ENCODE measurements around the gene ACTG1. TPM values are rescaled to one million over a fixed set of nuclear protein-coding genes. Genes with fewer than 3 reads are reported as not detected.

The ACTG1 gene
- total RNA-seq, 5 donors from 2014 or later (not counting 1 experiment from before 2014, with no cell fraction given), result 1,183 to 1,383 (median 1,262) TPM

DNA sequence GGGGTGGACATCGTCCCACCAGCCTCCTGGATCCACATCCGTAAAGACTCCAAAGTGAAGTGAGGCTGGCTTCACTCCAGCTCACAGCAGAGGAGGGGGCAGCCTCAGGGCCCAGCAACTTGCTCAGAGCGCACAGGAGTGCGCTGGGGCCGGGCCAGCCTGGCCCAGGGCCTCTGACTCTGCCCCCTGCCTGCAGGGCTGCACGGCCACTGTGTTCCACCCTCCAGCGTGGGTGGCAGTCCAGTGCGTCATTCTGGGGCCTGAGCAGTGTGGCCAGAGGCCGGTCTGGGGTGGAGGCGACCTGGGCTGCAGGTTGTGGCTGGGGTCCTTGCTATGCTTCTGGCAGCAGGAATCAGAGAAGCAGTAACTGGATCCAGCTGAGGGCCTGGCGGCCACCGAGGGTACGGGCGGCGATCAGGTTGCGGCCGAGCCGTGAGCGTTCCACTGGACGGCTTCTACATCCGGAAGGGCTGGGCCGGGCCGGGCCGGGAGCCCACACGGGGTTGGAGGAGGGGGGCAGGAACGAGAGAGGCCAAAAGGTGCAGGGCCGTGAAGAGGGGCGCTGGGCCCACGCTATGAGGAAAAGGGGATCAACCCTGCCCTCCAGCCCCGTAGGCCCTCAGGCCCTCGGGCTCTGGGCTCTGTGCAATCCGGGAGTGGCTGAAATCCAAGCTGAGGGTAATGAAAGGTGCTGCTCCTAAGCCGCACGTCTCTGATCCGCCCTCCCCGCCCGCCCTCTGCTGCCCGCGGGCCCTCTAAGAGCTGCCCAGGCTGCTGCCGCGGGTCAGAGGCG lies 15.2 kb upstream of the ACTG1 start, which contains the start of gene FSCN2:
FSCN2 (plus strand) TSS at position 787 of the 793 bp plus-strand sequence. CDS start 155 bp downstream, outside the sequence.
- Histone ChIP-seq H3K4me1 (ENCODE audit: control insufficient read depth in 1 of 2, extremely low read depth in 1 of 2, insufficient read depth in 2 of 2, low read length in 2 of 2) (no peaks in the 10 kb centered on the region), H3K36me3 (ENCODE audit: control insufficient read depth in 2 of 2, extremely low read depth in 1 of 2, insufficient read depth in 1 of 2, low read length in 1 of 2) (no peaks in the 10 kb centered on the region), H3K27me3 (replicated peaks in 1 of 2; ENCODE audit: control insufficient read depth in 2 of 2, extremely low read depth in 1 of 2, insufficient read depth in 2 of 2, low read length in 1 of 2) (peaks cover 0 to 61% of the 10 kb centered on the region in 2 experiments), H3K4me3 (ENCODE audit: control insufficient read depth in 1 of 2, extremely low read depth in 1 of 2, low read length in 1 of 2) (no peak within 1 kb of the TSS), H3K9me3 (no peaks in the 10 kb centered on the region), H3K27ac (ENCODE audit: low read length) (no peak within 1 kb of the TSS)
- Mint-ChIP-seq H3K4me1 (no peaks in the 10 kb centered on the region), H3K4me3 (no peak within 1 kb of the TSS), H3K27ac (no peak within 1 kb of the TSS), H3K27me3 (peaks cover 0 to 10% of the 10 kb centered on the region in 2 donors), H3K36me3 (no peaks in the 10 kb centered on the region), H3K9me3 (no peaks in the 10 kb centered on the region)
- ChIA-PET POLR2A (no interaction called here), CTCF (no interaction called here)
- DNase-seq (no peak), ATAC-seq (replicated peaks in 1 of 4) (no peak)
- 74% methylated on average over 42 of the region's 42 CpGs for WGBS (ENCODE audit: insufficient coverage)

DNA sequence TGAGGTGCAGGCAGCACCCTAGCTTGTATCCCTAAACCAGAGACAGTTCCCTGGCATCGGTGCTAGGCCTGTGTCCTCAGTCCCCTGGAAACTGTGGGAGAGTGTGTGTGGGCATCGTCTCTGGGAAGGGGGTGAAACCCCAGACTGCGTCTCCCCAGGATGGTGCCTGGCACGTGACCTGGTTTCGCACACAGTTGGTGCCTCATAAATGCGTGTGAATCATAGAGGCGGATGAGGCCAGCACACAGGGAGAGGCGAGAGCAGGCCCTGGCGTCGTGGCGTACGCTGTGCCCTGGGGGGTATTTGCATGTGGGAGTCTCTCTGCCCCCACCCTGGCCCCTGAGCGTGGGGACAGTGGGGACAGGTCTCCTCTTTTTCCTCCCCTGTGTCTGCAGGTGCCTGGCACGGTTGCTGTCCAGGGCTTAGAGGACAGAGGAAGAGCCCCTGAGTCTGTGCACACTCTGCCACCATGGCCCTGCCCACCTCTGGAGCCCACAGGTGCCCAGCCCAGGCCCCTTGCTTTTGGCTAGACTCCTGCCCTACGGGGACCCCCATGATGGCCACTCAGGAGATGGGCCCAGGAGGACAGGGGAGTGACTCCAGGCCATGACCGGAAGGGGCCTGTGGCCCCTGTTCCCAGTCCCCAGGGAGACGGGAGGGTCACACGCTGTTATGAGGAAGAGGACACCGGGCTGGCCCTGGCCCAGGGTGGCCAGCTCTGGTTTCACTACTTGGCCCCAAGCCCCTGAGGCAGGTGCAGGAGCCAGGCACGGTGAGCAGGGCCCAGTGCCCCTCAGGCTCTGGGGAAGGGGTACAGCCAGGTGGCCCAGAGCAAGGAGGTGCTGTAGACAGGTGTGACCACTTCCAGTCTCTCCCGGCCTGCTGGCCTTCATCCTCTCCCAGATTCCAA lies 14.3 kb upstream of the ACTG1 start:
- no peaks in the 10 kb centered on the region for H3K4me1 ChIP-seq (ENCODE audit: control insufficient read depth in 1 of 2, extremely low read depth in 1 of 2, insufficient read depth in 2 of 2, low read length in 2 of 2)
- DNase-seq, result no peak
- H3K9me3 ChIP-seq, result no peaks in the 10 kb centered on the region
- H3K4me3 Mint-ChIP-seq, result no peak overlapping the region
- H3K4me1 Mint-ChIP-seq, result no peaks in the 10 kb centered on the region
- H3K27ac ChIP-seq (ENCODE audit: low read length), result no peak overlapping the region
- H3K36me3 Mint-ChIP-seq, result no peaks in the 10 kb centered on the region
- CTCF ChIA-PET, result no interaction called here
- no peaks in the 10 kb centered on the region for H3K36me3 ChIP-seq (ENCODE audit: control insufficient read depth in 2 of 2, extremely low read depth in 1 of 2, insufficient read depth in 1 of 2, low read length in 1 of 2)
- no peak overlapping the region for H3K27ac Mint-ChIP-seq
- no peak overlapping the region for H3K4me3 ChIP-seq (ENCODE audit: control insufficient read depth in 1 of 2, extremely low read depth in 1 of 2, low read length in 1 of 2)
- WGBS (ENCODE audit: insufficient coverage), result 86% methylated on average over 17 of the region's 21 CpGs
- H3K27me3 Mint-ChIP-seq, result peaks cover 0 to 15% of the 10 kb centered on the region in 2 donors
- no peaks in the 10 kb centered on the region for H3K9me3 Mint-ChIP-seq
- POLR2A ChIA-PET, result no interaction called here
- peaks cover 0 to 65% of the 10 kb centered on the region in 2 experiments for H3K27me3 ChIP-seq (replicated peaks in 1 of 2; ENCODE audit: control insufficient read depth in 2 of 2, extremely low read depth in 1 of 2, insufficient read depth in 2 of 2, low read length in 1 of 2)
- no peak for ATAC-seq (replicated peaks in 1 of 4)

DNA sequence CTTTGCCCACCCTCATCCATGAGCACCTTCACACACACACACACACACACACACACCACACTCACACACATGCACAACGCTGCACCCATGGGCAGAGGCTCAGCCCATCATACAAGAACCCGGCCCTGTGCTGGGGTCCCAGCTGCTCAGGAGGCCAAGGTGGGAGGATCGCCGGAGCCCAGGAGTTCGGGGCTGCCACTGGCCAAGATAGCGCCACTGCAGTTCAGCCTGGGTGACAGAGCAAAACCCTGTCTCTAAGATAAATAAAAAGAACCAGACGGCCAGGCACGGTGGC lies 12.2 kb upstream of the ACTG1 start:
- no peaks in the 10 kb centered on the region for H3K36me3 ChIP-seq (ENCODE audit: control insufficient read depth in 2 of 2, extremely low read depth in 1 of 2, insufficient read depth in 1 of 2, low read length in 1 of 2)
- DNase-seq (no peak), ATAC-seq (replicated peaks in 1 of 4) (no peak)
- H3K27me3 Mint-ChIP-seq, result peaks cover 0 to 15% of the 10 kb centered on the region in 2 donors
- H3K36me3 Mint-ChIP-seq, result no peaks in the 10 kb centered on the region
- no peak overlapping the region for H3K4me3 ChIP-seq (ENCODE audit: control insufficient read depth in 1 of 2, extremely low read depth in 1 of 2, low read length in 1 of 2)
- ChIA-PET CTCF (interaction anchor here in 1 of 2 donors (0.7 kb wide), 1 partner anchor 270 kb away, joined by 6 read pairs; no protein-coding TSS in a partner anchor), POLR2A (no interaction called here)
- 93% methylated on average over 8 of the region's 8 CpGs for WGBS (ENCODE audit: insufficient coverage)
- no peaks in the 10 kb centered on the region for H3K9me3 ChIP-seq
- peaks cover 0 to 5% of the 10 kb centered on the region in 2 experiments for H3K4me1 ChIP-seq (ENCODE audit: control insufficient read depth in 1 of 2, extremely low read depth in 1 of 2, insufficient read depth in 2 of 2, low read length in 2 of 2)
- H3K4me1 Mint-ChIP-seq, result peaks cover 0 to 5% (median 4%) of the 10 kb centered on the region in 3 donors
- H3K27ac ChIP-seq (ENCODE audit: low read length), result no peak overlapping the region
- no peak overlapping the region for H3K27ac Mint-ChIP-seq
- no peaks in the 10 kb centered on the region for H3K9me3 Mint-ChIP-seq
- H3K27me3 ChIP-seq (replicated peaks in 1 of 2; ENCODE audit: control insufficient read depth in 2 of 2, extremely low read depth in 1 of 2, insufficient read depth in 2 of 2, low read length in 1 of 2), result peaks cover 0 to 69% of the 10 kb centered on the region in 2 experiments
- no peak overlapping the region for H3K4me3 Mint-ChIP-seq

DNA sequence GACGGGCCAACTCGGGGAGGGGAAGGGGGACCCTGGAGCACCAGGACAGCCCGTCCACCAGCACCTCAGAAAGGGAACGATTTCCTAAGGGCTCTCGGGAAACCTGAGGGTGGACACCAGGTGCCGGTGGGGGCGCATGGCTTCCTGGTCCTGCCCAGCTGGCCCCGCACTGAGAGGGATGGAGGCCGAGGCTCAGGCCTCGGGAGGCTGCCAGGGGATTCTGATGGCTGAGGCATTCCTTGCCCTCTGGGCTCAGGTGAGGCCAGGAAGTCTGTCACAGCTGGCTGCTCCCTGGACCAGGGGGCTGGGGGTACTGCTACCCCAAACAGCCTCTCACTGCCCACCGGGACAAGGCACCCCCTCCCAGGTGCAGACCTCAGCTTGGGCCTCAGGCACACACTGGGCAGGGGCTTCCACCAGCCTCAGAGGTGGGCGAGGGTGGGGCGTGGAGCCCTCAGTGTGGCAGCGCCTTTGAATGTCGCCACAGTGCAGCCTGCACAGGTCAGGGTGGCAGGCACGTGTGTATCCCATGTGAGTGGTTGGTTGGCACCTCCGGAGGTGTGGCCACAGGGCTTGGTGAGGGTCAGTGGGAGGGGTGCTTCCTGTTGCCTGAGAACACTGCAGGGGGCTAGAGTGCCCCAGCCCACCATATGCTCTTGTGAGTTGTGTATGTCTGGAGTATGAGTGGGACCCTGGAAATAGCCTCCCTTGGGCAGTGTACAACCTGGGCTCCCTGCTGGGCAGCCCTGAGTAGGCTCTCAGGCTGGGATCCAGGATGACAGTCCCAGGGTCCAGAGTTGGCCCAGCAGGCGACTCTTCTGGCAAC lies 11.7 kb upstream of the ACTG1 start:
- H3K27ac ChIP-seq (ENCODE audit: low read length), result no peak overlapping the region
- no peaks in the 10 kb centered on the region for H3K9me3 ChIP-seq
- H3K27me3 ChIP-seq (replicated peaks in 1 of 2; ENCODE audit: control insufficient read depth in 2 of 2, extremely low read depth in 1 of 2, insufficient read depth in 2 of 2, low read length in 1 of 2), result peaks cover 0 to 68% of the 10 kb centered on the region in 2 experiments
- H3K36me3 ChIP-seq (ENCODE audit: control insufficient read depth in 2 of 2, extremely low read depth in 1 of 2, insufficient read depth in 1 of 2, low read length in 1 of 2), result no peaks in the 10 kb centered on the region
- no peak overlapping the region for H3K4me3 ChIP-seq (ENCODE audit: control insufficient read depth in 1 of 2, extremely low read depth in 1 of 2, low read length in 1 of 2)
- peaks cover 0 to 5% (median 4%) of the 10 kb centered on the region in 3 donors for H3K4me1 Mint-ChIP-seq
- ATAC-seq (replicated peaks in 1 of 4), result no peak
- no peak overlapping the region for H3K4me3 Mint-ChIP-seq
- DNase-seq, result no peak
- H3K9me3 Mint-ChIP-seq, result no peaks in the 10 kb centered on the region
- peaks cover 0 to 15% of the 10 kb centered on the region in 2 donors for H3K27me3 Mint-ChIP-seq
- H3K4me1 ChIP-seq (ENCODE audit: control insufficient read depth in 1 of 2, extremely low read depth in 1 of 2, insufficient read depth in 2 of 2, low read length in 2 of 2), result peaks cover 0 to 10% of the 10 kb centered on the region in 2 experiments
- ChIA-PET POLR2A (no interaction called here), CTCF (no interaction called here)
- H3K27ac Mint-ChIP-seq, result no peak overlapping the region
- 69% methylated on average over 14 of the region's 18 CpGs for WGBS (ENCODE audit: insufficient coverage)
- H3K36me3 Mint-ChIP-seq, result no peaks in the 10 kb centered on the region

DNA sequence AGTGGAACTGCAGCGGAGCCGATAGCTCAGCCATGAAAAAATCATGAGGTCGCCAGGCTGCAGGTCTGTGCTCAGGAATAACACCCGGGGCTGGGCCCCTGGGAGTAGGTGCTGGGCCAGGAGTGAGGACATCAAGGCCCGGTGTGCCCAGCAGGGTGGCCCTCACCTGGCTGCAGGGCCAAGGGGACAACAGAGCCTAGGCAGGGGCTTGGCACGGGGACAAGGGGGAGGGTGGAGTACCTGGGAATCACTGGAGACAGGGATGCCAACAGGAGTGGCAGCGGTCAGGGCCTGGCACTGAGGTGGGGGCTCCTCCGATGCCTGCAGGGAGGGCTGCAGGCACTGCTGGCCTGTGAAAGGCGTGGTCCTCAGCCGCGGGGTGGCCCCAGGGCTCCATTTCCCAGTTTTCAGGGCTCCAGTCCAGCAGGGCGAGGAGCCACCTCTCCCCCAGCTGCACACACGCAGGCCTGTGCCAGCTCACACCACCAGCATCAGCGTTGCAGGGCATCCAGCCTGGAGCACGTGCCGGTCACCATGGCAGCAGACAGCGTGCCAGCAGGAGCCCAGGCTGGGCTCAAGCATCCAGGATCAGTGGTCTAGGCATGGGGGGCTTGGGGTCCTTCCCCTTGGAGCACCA lies 10.9 kb upstream of the ACTG1 start:
- H3K27ac Mint-ChIP-seq, result no peak overlapping the region
- POLR2A ChIA-PET, result no interaction called here
- 59% methylated on average over 17 of the region's 17 CpGs for WGBS (ENCODE audit: insufficient coverage)

More for the DNA sequence above, 10.9 kb upstream of the ACTG1 start:
- Mint-ChIP-seq H3K36me3 (no peaks in the 10 kb centered on the region), H3K4me1 (peaks cover 0 to 6% (median 5%) of the 10 kb centered on the region in 3 donors), H3K9me3 (no peaks in the 10 kb centered on the region), H3K4me3 (no peak overlapping the region), H3K27me3 (peaks cover 0 to 15% of the 10 kb centered on the region in 2 donors)
- DNase-seq (no peak), ATAC-seq (replicated peaks in 1 of 4) (no peak)
- Histone ChIP-seq H3K9me3 (no peaks in the 10 kb centered on the region), H3K36me3 (ENCODE audit: control insufficient read depth in 2 of 2, extremely low read depth in 1 of 2, insufficient read depth in 1 of 2, low read length in 1 of 2) (no peaks in the 10 kb centered on the region), H3K4me1 (ENCODE audit: control insufficient read depth in 1 of 2, extremely low read depth in 1 of 2, insufficient read depth in 2 of 2, low read length in 2 of 2) (peaks cover 2 to 17% of the 10 kb centered on the region in 2 experiments), H3K27me3 (replicated peaks in 1 of 2; ENCODE audit: control insufficient read depth in 2 of 2, extremely low read depth in 1 of 2, insufficient read depth in 2 of 2, low read length in 1 of 2) (peaks cover 0 to 63% of the 10 kb centered on the region in 2 experiments), H3K4me3 (ENCODE audit: control insufficient read depth in 1 of 2, extremely low read depth in 1 of 2, low read length in 1 of 2) (no peak overlapping the region), H3K27ac (ENCODE audit: low read length) (no peak overlapping the region)
- CTCF ChIA-PET, result no interaction called here

Data from T-cell (primary cell).